DOHH2 (cell line): Measurements from ENCODE around the gene DRD2.

Experiments used
- H3F3A ChIP-seq: fragments of 200-600 bp; sonication (generic), shearing (Covaris generic); 2 replicates; pipeline ENCODE4 v1.6.0; 2016; ENCODE audit warnings: antibody characterized with exemption, mild to moderate bottlenecking; ENCODE audit not compliant: control insufficient read depth, insufficient read depth
- H3K27ac ChIP-seq: fragments of 200-600 bp; sonication (generic); 2 replicates; pipeline ENCODE4 v1.5.1; 2014; ENCODE audit warnings: low read depth, mild to moderate bottlenecking, low read length, moderate library complexity
- H3K27me3 ChIP-seq: fragments of 200-600 bp; sonication (generic); 2 replicates; pipeline ENCODE4 v1.6.1; 2014; ENCODE audit warnings: mild to moderate bottlenecking, low read length, mixed read lengths; ENCODE audit not compliant: control insufficient read depth
- H3K36me3 ChIP-seq: fragments of 200-600 bp; sonication (generic); 2 replicates; pipeline ENCODE4 v1.6.1; 2014; ENCODE audit warnings: mild to moderate bottlenecking, low read length, moderate library complexity, mixed read lengths; ENCODE audit not compliant: control insufficient read depth
- H3K4me1 ChIP-seq: fragments of 200-600 bp; sonication (generic); 2 replicates; pipeline ENCODE4 v1.6.1; 2014; ENCODE audit warnings: mild to moderate bottlenecking, low read length, mixed read lengths; ENCODE audit not compliant: control insufficient read depth
- H3K4me2 ChIP-seq: fragments of 200-600 bp; sonication (generic); 2 replicates; pipeline ENCODE4 v1.6.0; 2014; ENCODE audit warnings: mild to moderate bottlenecking, low read length, moderate library complexity
- H3K4me3 ChIP-seq: fragments of 200-600 bp; sonication (generic); 2 replicates; pipeline ENCODE4 v1.5.1; 2014; ENCODE audit warnings: mild to moderate bottlenecking, low read length, mixed read lengths
- H3K79me2 ChIP-seq: fragments of 200-600 bp; sonication (generic); 2 replicates; pipeline ENCODE4 v1.6.1; 2014; ENCODE audit warnings: mild to moderate bottlenecking, low read length, mixed read lengths; ENCODE audit not compliant: control insufficient read depth
- H3K9me2 ChIP-seq: fragments of 200-600 bp; sonication (generic); replicated peaks from 2 replicates; pipeline ENCODE4 v1.6.1; 2014; ENCODE audit warnings: mild to moderate bottlenecking, low read length, mixed read lengths; ENCODE audit not compliant: control insufficient read depth
- H3K9me3 ChIP-seq: fragments of 200-600 bp; sonication (generic); 2 replicates; pipeline ENCODE4 v1.6.1; 2014; ENCODE audit warnings: antibody characterized with exemption, low read length, mixed read lengths; ENCODE audit not compliant: control insufficient read depth, insufficient read depth
- H4K20me1 ChIP-seq: fragments of 200-600 bp; sonication (generic); 2 replicates; pipeline ENCODE4 v1.6.0; 2014; ENCODE audit warnings: low read depth, mild to moderate bottlenecking, antibody characterized with exemption, low read length, moderate library complexity; ENCODE audit not compliant: control insufficient read depth, insufficient read depth
- CTCF ChIP-seq: fragments of 200-600 bp; sonication (generic); IDR thresholded peaks from one replicate; pipeline ENCODE4 v1.5.1; 2014; ENCODE audit warnings: antibody characterized with exemption, mild to moderate bottlenecking, low read depth, low read length; ENCODE audit not compliant: poor library complexity, severe bottlenecking
- EZH2phosphoT487 ChIP-seq: fragments of 200-600 bp; sonication (generic); IDR thresholded peaks from 2 replicates; pipeline ENCODE4 v1.6.1; 2017; ENCODE audit warnings: borderline replicate concordance, mild to moderate bottlenecking, antibody characterized with exemption, low read length, moderate library complexity, mixed read lengths

The DRD2 gene

GRCh38 chr11:113420808-113421207 is 54.4 kb downstream of the DRD2 start:
- Histone ChIP-seq H3K79me2 (no peaks in the 10 kb centered on the region), H3K4me2 (no peak overlapping the region), H3K4me3 (no peak overlapping the region), H3K9me2 (no peaks in the 10 kb centered on the region), H4K20me1 (no peaks in the 10 kb centered on the region), H3K4me1 (no peaks in the 10 kb centered on the region), H3K36me3 (no peaks in the 10 kb centered on the region), H3K27ac (no peak overlapping the region), H3K27me3 (no peaks in the 10 kb centered on the region), H3F3A (no peaks in the 10 kb centered on the region), H3K9me3 (no peaks in the 10 kb centered on the region)
- TF ChIP-seq EZH2phosphoT487 (no peak), CTCF (no peak)

- H3K4me3 ChIP-seq = no peak overlapping the region
- no peaks in the 10 kb centered on the region for H4K20me1 ChIP-seq
- no peaks in the 10 kb centered on the region for H3K9me3 ChIP-seq
- H3K27me3 ChIP-seq = no peaks in the 10 kb centered on the region
- TF ChIP-seq EZH2phosphoT487 = no peak
- no peak for TF ChIP-seq CTCF
- no peak overlapping the region for H3K27ac ChIP-seq
- no peak overlapping the region for H3K4me2 ChIP-seq
- no peaks in the 10 kb centered on the region for H3F3A ChIP-seq
- no peaks in the 10 kb centered on the region for H3K36me3 ChIP-seq
- H3K9me2 ChIP-seq = no peaks in the 10 kb centered on the region
- no peaks in the 10 kb centered on the region for H3K79me2 ChIP-seq
- H3K4me1 ChIP-seq = no peaks in the 10 kb centered on the region
These were observed 55.7 kb downstream of the DRD2 start for GRCh38 chr11:113419454-113420003.

GRCh38 chr11:113417428-113417827 is 57.8 kb downstream of the DRD2 start:
- Histone ChIP-seq H3K4me3 (no peak overlapping the region), H3K27me3 (no peaks in the 10 kb centered on the region), H3K36me3 (no peaks in the 10 kb centered on the region), H3K9me3 (no peaks in the 10 kb centered on the region), H3K9me2 (no peaks in the 10 kb centered on the region), H3K4me2 (no peak overlapping the region), H4K20me1 (no peaks in the 10 kb centered on the region), H3K4me1 (no peaks in the 10 kb centered on the region), H3F3A (no peaks in the 10 kb centered on the region), H3K27ac (no peak overlapping the region), H3K79me2 (no peaks in the 10 kb centered on the region)
- TF ChIP-seq CTCF = no peak
- TF ChIP-seq EZH2phosphoT487 = no peak

GRCh38 chr11:113415343-113415742 is 59.9 kb downstream of the DRD2 start:
- Histone ChIP-seq H3F3A (no peaks in the 10 kb centered on the region), H3K9me2 (no peaks in the 10 kb centered on the region), H3K36me3 (no peaks in the 10 kb centered on the region), H3K4me2 (no peak overlapping the region), H3K27me3 (no peaks in the 10 kb centered on the region), H3K4me1 (no peaks in the 10 kb centered on the region), H4K20me1 (no peaks in the 10 kb centered on the region), H3K79me2 (no peaks in the 10 kb centered on the region), H3K27ac (no peak overlapping the region), H3K9me3 (no peaks in the 10 kb centered on the region), H3K4me3 (no peak overlapping the region)
- TF ChIP-seq EZH2phosphoT487 = no peak
- TF ChIP-seq CTCF = no peak
